Gastroesophageal sphincter (tissue), 4 donors: ENCODE data around the gene TMEM243. TPM values are rescaled to one million over a fixed set of nuclear protein-coding genes. Genes with fewer than 3 reads are reported as not detected.

Experiments
- ATAC-seq: fragments of 150-250 bp; one replicate; pipeline ENCODE4 v1.9.1; 2016; ENCODE audit warnings: mild to moderate bottlenecking, moderate library complexity
- H3K27ac ChIP-seq, 4 donors: fragments of 200-600 bp; sonication (generic) in 3 of 4; 1 replicate in 3 of 4; 2 replicates in 1 of 4; pipeline ENCODE4 v1.5.1; 2016 to 2019
- H3K27me3 ChIP-seq: fragments of 200-600 bp; sonication (generic); one replicate; pipeline ENCODE4 v1.5.1; 2019
- H3K36me3 ChIP-seq, 2 donors: fragments of 200-600 bp; sonication (generic); one replicate each; pipeline ENCODE4 v1.5.1; 2019; ENCODE audit warnings: control low read depth in 1 of 2
- H3K4me1 ChIP-seq, 3 donors: fragments of 200-600 bp; sonication (generic); 1 replicate in 2 of 3; 2 replicates in 1 of 3; pipeline ENCODE4 v1.5.1; 2016 to 2019; ENCODE audit warnings: control low read depth in 2 of 3
- H3K4me3 ChIP-seq, 2 donors: fragments of 200-600 bp; sonication (generic); one replicate each; pipeline ENCODE4 v1.5.1; 2019; ENCODE audit warnings: mild to moderate bottlenecking in 1 of 2, moderate library complexity in 1 of 2
- H3K9me3 ChIP-seq, 3 donors: fragments of 200-600 bp; sonication (generic); one replicate each; pipeline ENCODE4 v1.5.1; 2017 to 2019; ENCODE audit warnings: control low read depth in 2 of 3
- EP300 ChIP-seq: sonication (generic); formaldehyde crosslinking; IDR thresholded peaks from one replicate; pipeline ENCODE4 v1.6.1; 2017; ENCODE audit warnings: antibody characterized with exemption, mild to moderate bottlenecking
- POLR2A ChIP-seq, 2 donors: fragments of 450-650 bp; IDR thresholded peaks; one replicate each; pipeline ENCODE4 v1.6.1; 2017; ENCODE audit warnings: antibody characterized with exemption in 2 of 2, mild to moderate bottlenecking in 2 of 2, moderate library complexity in 1 of 2
- POLR2AphosphoS5 ChIP-seq: sonication (generic); formaldehyde crosslinking; IDR thresholded peaks from one replicate; pipeline ENCODE4 v1.6.1; 2017; ENCODE audit warnings: antibody characterized with exemption
- WGBS, 2 donors: methylation state at CpG; one replicate each; pipeline ENCODE4 v1.1.5; 2018; ENCODE audit warnings: low coverage in 1 of 2; 5-methylcytosine and 5-hydroxymethylcytosine counted together
- total RNA-seq, 4 donors: library from RNA; depleted of rRNA; stranded (reverse); fragments of >200 nt; gene quantifications; one replicate each; pipeline ENCODE4 v1.1.0, GENCODE V29; 2016
- TF ChIP-seq, protein P1 (sequence below), 4 experiments: fragments of 200-600 bp in 2 of 4; fragments of 450-650 bp in 2 of 4; sonication (generic) in 1 of 4; IDR thresholded peaks; one replicate each; pipeline ENCODE4 v1.5.1; 2017 to 2019; ENCODE audit warnings: antibody characterized with exemption in 4 of 4, mild to moderate bottlenecking in 2 of 4, moderate library complexity in 2 of 4

The TMEM243 gene
- total RNA-seq, 4 donors from 2014 or later = 10.8 to 38.4 (median 22.1) TPM

DNA sequence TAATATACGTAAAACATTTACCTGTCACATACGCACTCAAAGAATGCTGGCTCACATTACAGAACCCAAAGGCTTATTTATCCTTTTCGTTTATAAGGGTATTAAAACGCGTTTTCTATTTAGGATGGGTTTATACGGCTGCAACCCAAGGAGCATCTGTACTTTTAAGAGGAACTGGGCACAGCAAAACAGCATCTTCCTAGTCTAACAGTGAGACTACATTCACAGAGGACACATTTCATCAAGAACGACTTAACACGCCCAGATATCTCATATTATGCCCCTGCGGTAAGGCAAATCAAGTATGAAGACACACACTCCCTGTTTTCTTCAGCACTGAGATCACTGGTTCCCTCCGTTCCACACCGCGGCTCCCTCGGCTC, 67.8 kb downstream of the TMEM243 start:
- WGBS, 2 donors = 2 to 3% methylated on average over 8 to 12 of the region's 13 CpGs
- ATAC-seq = no peak
- Histone ChIP-seq H3K4me1 (peaks cover 9 to 45% (median 12%) of the 10 kb centered on the region in 3 donors), H3K9me3 (no peaks in the 10 kb centered on the region), H3K36me3 (no peaks in the 10 kb centered on the region), H3K27ac (peak overlapping the region; percentile 91 to 98 (median 96)), H3K4me3 (peak overlapping the region; percentile 67 to 92), H3K27me3 (no peaks in the 10 kb centered on the region)
- TF ChIP-seq, protein P1, sequence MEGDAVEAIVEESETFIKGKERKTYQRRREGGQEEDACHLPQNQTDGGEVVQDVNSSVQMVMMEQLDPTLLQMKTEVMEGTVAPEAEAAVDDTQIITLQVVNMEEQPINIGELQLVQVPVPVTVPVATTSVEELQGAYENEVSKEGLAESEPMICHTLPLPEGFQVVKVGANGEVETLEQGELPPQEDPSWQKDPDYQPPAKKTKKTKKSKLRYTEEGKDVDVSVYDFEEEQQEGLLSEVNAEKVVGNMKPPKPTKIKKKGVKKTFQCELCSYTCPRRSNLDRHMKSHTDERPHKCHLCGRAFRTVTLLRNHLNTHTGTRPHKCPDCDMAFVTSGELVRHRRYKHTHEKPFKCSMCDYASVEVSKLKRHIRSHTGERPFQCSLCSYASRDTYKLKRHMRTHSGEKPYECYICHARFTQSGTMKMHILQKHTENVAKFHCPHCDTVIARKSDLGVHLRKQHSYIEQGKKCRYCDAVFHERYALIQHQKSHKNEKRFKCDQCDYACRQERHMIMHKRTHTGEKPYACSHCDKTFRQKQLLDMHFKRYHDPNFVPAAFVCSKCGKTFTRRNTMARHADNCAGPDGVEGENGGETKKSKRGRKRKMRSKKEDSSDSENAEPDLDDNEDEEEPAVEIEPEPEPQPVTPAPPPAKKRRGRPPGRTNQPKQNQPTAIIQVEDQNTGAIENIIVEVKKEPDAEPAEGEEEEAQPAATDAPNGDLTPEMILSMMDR (IDR thresholded peaks at IDR 0.05) = no peak
- no peak for TF ChIP-seq POLR2AphosphoS5
- no peak for TF ChIP-seq EP300
- no peak for TF ChIP-seq POLR2A (IDR thresholded peaks at IDR 0.05)

- H3K27me3 ChIP-seq = no peaks in the 10 kb centered on the region
- H3K9me3 ChIP-seq = no peaks in the 10 kb centered on the region
- H3K27ac ChIP-seq = peak overlapping the region; percentile 91 to 98 (median 96)
- 22% methylated on average over 9 of the region's 9 CpGs for WGBS, 2 donors
- peaks cover 8 to 39% (median 9%) of the 10 kb centered on the region in 3 donors for H3K4me1 ChIP-seq
- H3K4me3 ChIP-seq = peak overlapping the region; percentile 67 to 92
- no peaks in the 10 kb centered on the region for H3K36me3 ChIP-seq
- TF ChIP-seq EP300 (no peak), POLR2AphosphoS5 (no peak), POLR2A (IDR thresholded peaks at IDR 0.05) (no peak)
- TF ChIP-seq, protein P1 (IDR thresholded peaks at IDR 0.05) = no peak
- ATAC-seq = no peak
These were observed 68.4 kb downstream of the TMEM243 start for GRCh38 chr7:87151002-87151728.

- Histone ChIP-seq H3K9me3 (no peaks in the 10 kb centered on the region), H3K27ac (no peak overlapping the region), H3K4me1 (peaks cover 0 to 26% (median 6%) of the 10 kb centered on the region in 3 donors), H3K27me3 (no peaks in the 10 kb centered on the region), H3K36me3 (no peaks in the 10 kb centered on the region), H3K4me3 (no peak overlapping the region)
- no peak for ATAC-seq
- TF ChIP-seq, protein P1 (IDR thresholded peaks at IDR 0.05) = peak in 2 of 4 experiments; percentile 28 to 60
- TF ChIP-seq EP300 = no peak
- 27 to 33% methylated on average over 1 of the region's 1 CpG for WGBS, 2 donors
These were observed 71.1 kb downstream of the TMEM243 start for GRCh38 chr7:87148332-87148955.

DNA sequence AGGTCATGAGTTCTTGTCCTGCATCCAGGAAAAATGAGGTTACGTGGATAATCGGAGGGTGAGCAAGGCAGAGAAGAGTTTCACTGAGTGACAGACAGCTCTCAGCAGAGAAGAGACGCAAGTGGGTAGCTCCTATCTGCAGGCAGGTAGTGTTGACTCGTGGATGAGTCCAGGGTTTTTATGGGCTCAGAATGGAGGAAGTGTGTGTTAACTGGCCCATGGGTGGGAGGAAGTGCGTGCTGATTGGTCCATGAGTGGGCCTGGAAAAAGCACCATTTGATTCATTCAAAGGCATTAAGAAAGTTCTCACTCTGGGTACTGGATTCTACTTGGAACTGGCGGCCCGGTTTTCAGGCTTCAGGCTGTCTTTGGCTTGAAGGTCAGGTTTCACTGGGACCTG, 72.0 kb downstream of the TMEM243 start:
- TF ChIP-seq POLR2A (IDR thresholded peaks at IDR 0.05) (no peak), POLR2AphosphoS5 (no peak), EP300 (no peak)
- TF ChIP-seq, protein P1 (IDR thresholded peaks at IDR 0.05) = no peak
- Histone ChIP-seq H3K36me3 (no peaks in the 10 kb centered on the region), H3K4me3 (no peak overlapping the region), H3K27me3 (no peaks in the 10 kb centered on the region), H3K27ac (no peak overlapping the region), H3K4me1 (peaks cover 0 to 26% (median 6%) of the 10 kb centered on the region in 3 donors), H3K9me3 (no peaks in the 10 kb centered on the region)
- ATAC-seq = no peak
- 94 to 95% methylated on average over 2 to 4 of the region's 7 CpGs for WGBS, 2 donors
